Astrocyte of the cerebellum (primary cell): ENCODE results near the gene MKS1.

Source experiments
- DNase-seq: peaks from one replicate; pipeline ENCODE4 v3.0.0-alpha.2; 2011; ENCODE audit warnings: low read depth
- H3K4me3 ChIP-seq: 2 replicates; pipeline ENCODE4 v1.5.1; 2011; ENCODE audit warnings: mild to moderate bottlenecking, low read depth, low read length, moderate library complexity
- in situ Hi-C: cut with HindIII; loops from 2 replicates; pipeline ENCODE4 v1.10.0; 2017; ENCODE audit warnings: low sequenced_read_pairs
- TF ChIP-seq, protein P1 (sequence below): IDR thresholded peaks from 2 replicates; pipeline ENCODE4 v1.5.1; 2012; ENCODE audit warnings: low read length, low read depth, moderate library complexity, mild to moderate bottlenecking; ENCODE audit errors: missing control alignments

The MKS1 gene

DNA sequence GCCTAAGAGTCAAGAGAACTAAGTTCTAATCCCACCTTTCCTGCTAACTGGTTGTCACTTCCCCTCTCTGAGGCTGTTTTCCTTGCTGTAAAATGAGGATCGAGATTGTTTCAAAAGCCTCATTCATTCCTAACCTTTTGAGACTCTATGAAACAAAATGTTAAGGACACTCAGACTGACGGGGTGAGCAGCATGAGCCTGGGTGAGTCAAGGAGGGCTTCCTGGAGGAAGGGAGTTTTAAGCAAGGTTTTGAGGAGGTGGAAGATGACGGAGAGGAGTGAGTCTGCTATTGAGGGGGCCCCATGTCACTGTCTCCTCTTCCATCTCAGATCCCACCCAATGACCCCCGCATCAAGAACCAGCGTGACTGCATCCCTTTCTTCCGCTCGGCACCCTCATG, 22.4 kb downstream of the MKS1 start:
- in situ Hi-C loops = no loop called here
- TF ChIP-seq, protein P1, sequence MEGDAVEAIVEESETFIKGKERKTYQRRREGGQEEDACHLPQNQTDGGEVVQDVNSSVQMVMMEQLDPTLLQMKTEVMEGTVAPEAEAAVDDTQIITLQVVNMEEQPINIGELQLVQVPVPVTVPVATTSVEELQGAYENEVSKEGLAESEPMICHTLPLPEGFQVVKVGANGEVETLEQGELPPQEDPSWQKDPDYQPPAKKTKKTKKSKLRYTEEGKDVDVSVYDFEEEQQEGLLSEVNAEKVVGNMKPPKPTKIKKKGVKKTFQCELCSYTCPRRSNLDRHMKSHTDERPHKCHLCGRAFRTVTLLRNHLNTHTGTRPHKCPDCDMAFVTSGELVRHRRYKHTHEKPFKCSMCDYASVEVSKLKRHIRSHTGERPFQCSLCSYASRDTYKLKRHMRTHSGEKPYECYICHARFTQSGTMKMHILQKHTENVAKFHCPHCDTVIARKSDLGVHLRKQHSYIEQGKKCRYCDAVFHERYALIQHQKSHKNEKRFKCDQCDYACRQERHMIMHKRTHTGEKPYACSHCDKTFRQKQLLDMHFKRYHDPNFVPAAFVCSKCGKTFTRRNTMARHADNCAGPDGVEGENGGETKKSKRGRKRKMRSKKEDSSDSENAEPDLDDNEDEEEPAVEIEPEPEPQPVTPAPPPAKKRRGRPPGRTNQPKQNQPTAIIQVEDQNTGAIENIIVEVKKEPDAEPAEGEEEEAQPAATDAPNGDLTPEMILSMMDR = no peak
- no peak for DNase-seq
- H3K4me3 ChIP-seq = no peak overlapping the region

DNA sequence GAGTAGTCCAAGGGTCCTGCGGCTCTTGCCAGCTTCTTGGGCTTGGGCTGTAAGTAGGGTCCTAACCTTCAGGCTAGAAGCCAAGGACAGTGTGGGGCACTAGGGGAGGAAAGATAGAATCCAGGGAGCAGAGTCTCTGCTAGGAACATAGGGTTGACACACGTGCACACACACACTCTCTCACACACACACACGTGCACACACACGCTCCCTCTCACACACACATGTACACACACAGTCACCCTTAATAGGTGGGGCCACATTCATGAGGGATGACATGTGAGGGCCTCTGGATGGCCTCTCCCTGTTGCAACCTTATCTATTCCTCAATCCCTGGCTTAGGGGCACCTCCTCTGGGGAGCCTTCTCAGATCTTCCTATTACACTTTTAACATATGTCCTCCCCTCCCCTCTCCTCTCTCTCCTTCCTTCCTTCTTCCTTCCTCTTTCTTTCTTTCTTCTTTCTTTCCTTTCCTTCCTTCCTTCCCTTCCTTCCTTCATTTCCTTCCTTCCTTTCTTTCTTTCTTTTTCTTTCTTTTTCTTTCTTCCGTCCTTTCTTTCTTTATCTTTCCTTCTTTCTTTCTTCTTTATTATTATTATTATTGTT, 23.4 kb downstream of the MKS1 start:
- in situ Hi-C loops = no loop called here
- H3K4me3 ChIP-seq = no peak overlapping the region
- no peak for DNase-seq
- TF ChIP-seq, protein P1 = no peak

DNA sequence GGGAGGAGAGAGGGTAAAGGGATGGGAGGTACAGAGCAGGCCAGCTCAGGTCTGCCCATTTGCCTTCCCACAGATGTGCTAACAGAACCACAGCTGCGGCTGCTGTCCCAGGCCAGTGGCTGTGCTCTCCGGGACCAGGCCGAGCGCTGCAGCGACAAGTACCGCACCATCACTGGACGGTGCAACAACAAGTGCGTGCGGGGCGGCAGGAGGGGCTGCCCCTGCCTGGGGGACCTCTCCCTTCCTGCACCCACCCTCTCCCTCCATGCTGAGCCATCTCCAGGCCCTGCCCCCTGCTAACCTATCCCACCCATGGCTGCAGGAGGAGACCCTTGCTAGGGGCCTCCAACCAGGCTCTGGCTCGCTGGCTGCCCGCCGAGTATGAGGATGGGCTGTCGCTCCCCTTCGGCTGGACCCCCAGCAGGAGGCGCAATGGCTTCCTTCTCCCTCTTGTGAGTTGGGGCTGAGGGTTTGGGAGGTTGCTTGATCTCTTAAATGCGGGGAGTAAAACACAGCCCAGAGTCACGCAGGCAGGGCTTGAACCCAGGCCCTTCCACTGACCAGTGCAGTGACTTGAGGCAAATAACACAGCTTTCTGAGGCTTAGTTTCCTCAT, 25.3 kb downstream of the MKS1 start:
- no peak overlapping the region for H3K4me3 ChIP-seq
- DNase-seq = no peak
- TF ChIP-seq, protein P1 = no peak
- in situ Hi-C loops = no loop called here

DNA sequence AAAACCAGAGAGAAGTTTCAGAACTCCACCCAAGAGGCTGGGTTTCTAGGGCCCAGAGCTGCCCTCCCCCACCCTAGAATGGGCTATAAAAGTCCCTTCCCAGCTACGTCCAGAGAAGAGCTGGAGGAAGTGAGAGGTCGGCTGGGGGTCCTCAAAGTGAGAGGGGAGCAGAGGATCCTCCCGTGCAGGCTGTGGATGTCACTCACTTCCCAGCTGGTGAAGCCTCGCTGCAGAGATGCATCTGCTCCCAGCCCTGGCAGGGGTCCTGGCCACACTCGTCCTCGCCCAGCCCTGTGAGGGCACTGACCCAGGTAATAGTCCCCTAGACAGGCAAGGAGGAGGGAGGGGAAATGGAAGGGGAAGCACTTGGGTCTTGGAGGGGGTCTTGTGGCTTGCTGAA, 26.4 kb downstream of the MKS1 start, which contains the start of gene EPX:
EPX (plus strand) TSS at position 115 of the 400 bp plus-strand sequence; CDS start at position 236, 121 bp downstream.
- TF ChIP-seq, protein P1 = no peak
- H3K4me3 ChIP-seq = no peak within 1 kb of the TSS
- in situ Hi-C loops = no loop called here
- DNase-seq = no peak

DNA sequence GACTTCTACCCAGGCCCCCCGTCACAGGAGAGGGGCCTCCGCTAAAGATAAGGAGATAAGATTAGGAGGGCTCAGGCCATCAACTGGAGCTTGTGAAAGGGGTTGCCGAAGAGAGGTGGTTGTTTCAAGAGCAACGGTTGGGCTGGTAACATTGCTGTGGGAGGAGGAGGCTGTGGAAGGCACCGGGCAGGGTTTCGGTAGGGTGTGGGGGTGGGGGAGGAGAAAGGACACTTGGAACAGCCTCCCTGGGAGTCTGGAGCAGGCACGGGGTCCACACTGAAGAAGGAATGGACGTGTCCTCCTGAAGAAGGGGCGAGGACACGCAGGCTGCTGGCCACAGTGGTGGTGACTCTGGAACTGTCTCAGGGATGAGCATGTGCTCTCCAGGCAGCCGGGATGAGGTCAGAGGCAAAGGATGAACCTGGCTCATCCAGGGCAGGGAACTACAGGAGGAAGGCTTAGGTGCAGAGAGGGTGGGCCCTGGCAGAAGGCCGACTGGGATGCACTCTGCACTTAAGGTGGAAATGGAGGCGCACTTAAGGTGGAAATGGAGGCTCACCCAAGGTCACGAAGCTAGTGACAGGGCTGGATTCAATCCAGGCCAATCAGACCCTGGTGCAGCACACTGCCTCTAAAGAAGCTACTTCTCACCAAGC, 27.7 kb downstream of the MKS1 start:
- no peak for DNase-seq
- in situ Hi-C loops = no loop called here

DNA sequence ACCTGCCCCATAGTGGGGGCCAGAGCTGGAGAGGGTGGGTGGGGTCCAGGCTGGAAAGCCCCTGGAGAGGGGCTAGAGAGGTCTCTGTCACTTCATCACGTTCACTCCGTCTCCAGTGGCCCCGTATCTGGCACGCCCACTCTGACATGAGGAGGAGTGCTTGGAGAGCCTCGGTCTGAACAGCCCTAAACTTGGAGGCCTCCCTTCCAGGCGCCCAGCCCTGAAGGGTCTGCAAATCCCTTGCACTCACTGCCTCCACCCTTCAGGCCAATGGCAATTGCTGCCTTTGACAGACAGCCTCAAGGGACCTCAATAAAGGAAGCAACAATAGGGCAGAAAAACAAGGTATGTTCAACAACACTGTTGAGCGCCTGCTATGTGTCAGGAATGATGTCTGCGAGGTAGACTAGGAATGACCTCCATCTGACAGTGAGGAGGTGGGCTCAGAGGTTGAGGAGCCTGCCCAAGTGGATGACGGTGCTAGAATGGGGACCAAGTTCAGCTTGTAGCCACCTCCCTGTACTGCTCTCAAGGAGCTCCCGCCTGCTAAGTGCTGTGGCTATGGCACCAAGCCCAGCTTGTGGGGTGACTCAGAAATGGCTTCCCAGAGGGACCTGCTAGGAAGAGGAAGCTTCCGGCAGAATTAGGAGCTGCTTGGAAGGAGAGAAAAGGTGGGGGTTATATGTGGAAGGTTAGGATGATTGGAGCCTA, 29.5 kb downstream of the MKS1 start:
- TF ChIP-seq, protein P1 = no peak
- DNase-seq = peak; percentile 84
- no peak overlapping the region for H3K4me3 ChIP-seq
- in situ Hi-C loops = no loop called here

More for the DNA sequence above, 27.7 kb downstream of the MKS1 start:
- no peak overlapping the region for H3K4me3 ChIP-seq
- TF ChIP-seq, protein P1 = no peak
